WERI-Rb-1 (cell line): Measurements from ENCODE around the gene PNMA8B.
"Not testable (repeated sequence)": the region's sequence is repeated elsewhere in the genome, so short reads cannot be mapped to it uniquely, and the experiment has no call there.

ENCODE experiments used
- DNase-seq: peaks from one replicate; pipeline ENCODE4 v3.0.0-alpha.2; 2020
- H3K27ac ChIP-seq: fragments of 250-450 bp; sonication (Bioruptor Pico); 2 replicates; pipeline ENCODE4 v1.5.1; 2020; ENCODE audit warnings: mild to moderate bottlenecking, moderate library complexity
- H3K27me3 ChIP-seq: fragments of 250-450 bp; sonication (Bioruptor Pico); 2 replicates; pipeline ENCODE4 v1.5.1; 2021; ENCODE audit warnings: mild to moderate bottlenecking, low read depth, moderate library complexity; ENCODE audit not compliant: insufficient read depth, severe bottlenecking
- H3K36me3 ChIP-seq: fragments of 250-450 bp; sonication (Bioruptor Pico); 2 replicates; pipeline ENCODE4 v1.5.1; 2020; ENCODE audit warnings: mild to moderate bottlenecking, moderate library complexity
- H3K4me3 ChIP-seq: 2 replicates; pipeline ENCODE4 v1.5.1; 2011; ENCODE audit warnings: low read depth, mild to moderate bottlenecking, control low read depth, low read length
- H3K9me3 ChIP-seq: fragments of 250-450 bp; sonication (Bioruptor Pico); 2 replicates; pipeline ENCODE4 v1.5.1; 2021; ENCODE audit warnings: mild to moderate bottlenecking, moderate library complexity; ENCODE audit not compliant: severe bottlenecking
- TF ChIP-seq, protein P1 (sequence below): IDR thresholded peaks from 2 replicates; pipeline ENCODE4 v1.5.1; 2011; ENCODE audit warnings: low read depth, mild to moderate bottlenecking, control low read depth, inconsistent platforms, low read length

Gene PNMA8B

DNA sequence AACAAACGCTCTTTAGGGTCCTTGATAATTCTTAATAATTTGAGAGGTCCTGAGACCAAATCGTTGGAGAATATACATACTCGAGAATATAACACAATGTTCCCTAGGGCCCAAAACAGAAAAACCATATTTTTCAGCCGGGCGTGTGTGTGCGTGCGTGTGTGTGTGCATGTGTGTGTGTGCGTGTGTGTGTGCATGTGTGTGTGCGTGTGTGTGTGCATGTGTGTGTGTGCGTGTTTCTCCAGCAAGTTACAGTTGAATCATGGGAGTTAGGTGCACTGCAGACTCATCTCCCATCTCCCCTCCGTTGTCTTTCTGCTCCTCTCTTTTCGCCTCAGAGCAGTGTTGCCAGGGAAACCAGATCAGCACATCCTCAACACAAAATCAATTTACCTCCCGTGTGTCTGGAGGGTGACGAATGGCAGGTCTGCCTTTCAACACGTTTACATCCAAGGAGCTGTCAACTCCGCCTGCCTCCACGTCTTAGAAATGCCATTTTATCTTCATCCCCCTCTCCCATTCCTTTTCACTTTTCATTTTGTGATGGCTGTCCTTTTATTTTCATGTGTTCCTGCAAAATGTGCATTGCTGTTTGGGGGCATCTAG is 8.3 kb upstream of the PNMA8B start:
- DNase-seq, result no peak
- no peaks in the 10 kb centered on the region for H3K27me3 ChIP-seq
- TF ChIP-seq, protein P1, sequence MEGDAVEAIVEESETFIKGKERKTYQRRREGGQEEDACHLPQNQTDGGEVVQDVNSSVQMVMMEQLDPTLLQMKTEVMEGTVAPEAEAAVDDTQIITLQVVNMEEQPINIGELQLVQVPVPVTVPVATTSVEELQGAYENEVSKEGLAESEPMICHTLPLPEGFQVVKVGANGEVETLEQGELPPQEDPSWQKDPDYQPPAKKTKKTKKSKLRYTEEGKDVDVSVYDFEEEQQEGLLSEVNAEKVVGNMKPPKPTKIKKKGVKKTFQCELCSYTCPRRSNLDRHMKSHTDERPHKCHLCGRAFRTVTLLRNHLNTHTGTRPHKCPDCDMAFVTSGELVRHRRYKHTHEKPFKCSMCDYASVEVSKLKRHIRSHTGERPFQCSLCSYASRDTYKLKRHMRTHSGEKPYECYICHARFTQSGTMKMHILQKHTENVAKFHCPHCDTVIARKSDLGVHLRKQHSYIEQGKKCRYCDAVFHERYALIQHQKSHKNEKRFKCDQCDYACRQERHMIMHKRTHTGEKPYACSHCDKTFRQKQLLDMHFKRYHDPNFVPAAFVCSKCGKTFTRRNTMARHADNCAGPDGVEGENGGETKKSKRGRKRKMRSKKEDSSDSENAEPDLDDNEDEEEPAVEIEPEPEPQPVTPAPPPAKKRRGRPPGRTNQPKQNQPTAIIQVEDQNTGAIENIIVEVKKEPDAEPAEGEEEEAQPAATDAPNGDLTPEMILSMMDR, result no peak
- H3K27ac ChIP-seq, result no peak overlapping the region
- H3K36me3 ChIP-seq, result no peaks in the 10 kb centered on the region
- H3K4me3 ChIP-seq, result no peak overlapping the region
- H3K9me3 ChIP-seq, result no peaks in the 10 kb centered on the region

DNA sequence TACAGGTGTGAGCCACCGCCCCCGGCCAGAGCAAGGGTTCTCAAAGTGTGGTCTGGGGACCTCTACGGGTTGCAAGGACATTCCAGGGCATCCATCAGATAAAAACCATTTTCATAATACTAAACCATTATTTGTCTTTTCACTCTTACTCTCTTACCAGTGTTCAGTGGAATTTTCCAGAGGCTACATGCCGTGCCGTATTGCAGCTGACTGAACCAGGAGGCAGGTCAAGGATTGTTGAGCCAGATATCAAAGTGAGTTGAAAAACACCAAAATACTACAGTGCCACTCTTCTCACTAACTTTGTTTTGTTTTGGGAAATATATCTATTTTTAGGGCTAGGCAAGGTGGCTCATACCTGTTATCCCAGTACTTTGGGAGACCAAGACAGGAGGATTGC is 7.2 kb upstream of the PNMA8B start:
- H3K36me3 ChIP-seq, result no peaks in the 10 kb centered on the region
- no peak overlapping the region for H3K4me3 ChIP-seq
- H3K27ac ChIP-seq, result no peak overlapping the region
- no peaks in the 10 kb centered on the region for H3K9me3 ChIP-seq
- TF ChIP-seq, protein P1, result no peak
- no peak for DNase-seq
- H3K27me3 ChIP-seq, result no peaks in the 10 kb centered on the region

DNA sequence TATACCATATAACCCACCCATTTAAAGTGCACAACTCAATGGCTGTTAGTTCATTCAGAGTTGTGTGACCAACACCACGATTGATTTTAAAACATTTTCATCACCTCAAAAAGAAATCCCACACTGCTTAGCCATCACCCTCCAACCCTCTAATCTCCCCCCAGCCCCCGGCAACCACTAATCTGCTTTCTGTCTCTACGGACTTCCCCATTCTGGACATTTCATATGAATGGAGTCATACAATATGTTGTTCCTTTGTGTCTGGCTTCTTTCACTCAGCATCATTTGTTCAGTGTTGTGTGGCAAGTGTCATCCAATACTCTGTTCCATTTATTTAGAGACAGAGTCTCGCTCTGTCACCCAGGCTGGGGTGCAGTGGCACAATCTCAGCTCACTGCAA is 4.0 kb upstream of the PNMA8B start:
- H3K27ac ChIP-seq, result no peak overlapping the region
- no peaks in the 10 kb centered on the region for H3K27me3 ChIP-seq
- TF ChIP-seq, protein P1, result no peak
- H3K36me3 ChIP-seq, result no peaks in the 10 kb centered on the region
- no peaks in the 10 kb centered on the region for H3K9me3 ChIP-seq
- DNase-seq, result no peak
- H3K4me3 ChIP-seq, result no peak overlapping the region

DNA sequence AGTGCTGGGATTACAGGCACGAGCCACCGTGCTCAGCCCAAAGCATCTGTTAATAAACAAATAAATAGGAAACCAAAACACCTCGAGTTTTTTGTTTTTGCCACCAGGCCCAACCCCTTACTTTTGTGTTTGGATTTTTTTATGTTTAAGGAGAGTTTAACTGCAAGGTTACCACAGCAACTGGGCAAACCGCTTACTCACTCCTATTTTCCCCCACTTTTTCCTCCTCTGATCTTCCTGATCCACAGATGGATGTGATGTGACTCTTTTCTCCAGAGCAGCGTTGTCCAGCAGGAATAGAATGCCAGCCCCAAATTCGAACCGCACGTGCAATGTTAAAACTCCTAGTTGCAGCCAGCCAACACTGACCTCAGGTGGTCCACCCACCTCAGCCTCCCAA is 2.1 kb upstream of the PNMA8B start:
- Histone ChIP-seq H3K36me3 (no peaks in the 10 kb centered on the region), H3K27ac (no peak overlapping the region), H3K9me3 (no peaks in the 10 kb centered on the region), H3K4me3 (no peak overlapping the region), H3K27me3 (no peaks in the 10 kb centered on the region)
- TF ChIP-seq, protein P1, result no peak
- no peak for DNase-seq

DNA sequence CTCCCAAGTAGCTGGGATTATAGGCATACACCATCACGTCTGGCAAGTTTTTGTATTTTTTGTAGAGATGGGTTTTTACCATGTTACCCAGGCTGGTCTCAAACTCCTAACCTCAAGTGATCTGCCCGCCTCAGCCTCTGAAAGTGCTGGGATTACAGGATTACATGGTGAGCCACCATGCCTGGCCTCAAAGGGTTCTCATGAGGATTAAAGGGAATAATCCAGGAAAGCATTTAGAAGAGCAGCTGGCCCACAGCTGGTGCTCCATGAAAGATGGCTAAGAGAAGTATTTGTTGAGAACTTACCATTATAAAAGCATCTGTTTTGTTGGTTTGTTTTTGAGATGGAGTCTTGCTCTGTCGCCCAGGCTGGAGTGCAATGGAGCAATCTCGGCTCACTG is 1.2 kb upstream of the PNMA8B start:
- H3K9me3 ChIP-seq, H3K4me3 ChIP-seq, H3K36me3 ChIP-seq, H3K27ac ChIP-seq, H3K27me3 ChIP-seq: not testable (repeated sequence)
- peak; percentile 55 for DNase-seq

DNA sequence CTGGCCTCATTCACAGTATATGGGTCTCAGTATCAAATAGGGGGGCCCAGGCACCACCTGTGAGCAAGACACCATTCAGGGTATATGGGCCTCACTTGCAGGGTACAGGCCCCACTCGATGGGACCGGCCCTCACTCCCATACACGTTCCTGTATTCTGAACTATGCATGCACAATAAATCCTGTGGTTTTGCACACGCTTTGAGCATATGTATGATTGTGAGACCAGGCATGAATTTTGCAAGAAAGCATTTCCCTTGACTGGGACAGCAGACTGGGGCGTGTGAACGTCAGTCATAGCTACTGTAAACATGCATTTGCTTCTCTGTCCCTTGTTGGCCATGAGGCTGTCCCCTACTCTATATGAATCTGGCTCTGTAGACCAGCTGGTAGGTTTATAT is 637 bp upstream of the PNMA8B start:
- Histone ChIP-seq H3K27ac (no peak overlapping the region), H3K4me3 (no peak overlapping the region), H3K27me3 (no peaks in the 10 kb centered on the region), H3K36me3 (no peaks in the 10 kb centered on the region), H3K9me3 (no peaks in the 10 kb centered on the region)
- DNase-seq, result no peak
- TF ChIP-seq, protein P1, result no peak
